WERI-Rb-1 (cell line): ENCODE data around the gene KLHL26.

ENCODE experiments used
- DNase-seq: peaks from one replicate; pipeline ENCODE4 v3.0.0-alpha.2; 2020
- H3K27ac ChIP-seq: fragments of 250-450 bp; sonication (Bioruptor Pico); 2 replicates; pipeline ENCODE4 v1.5.1; 2020; ENCODE audit warnings: mild to moderate bottlenecking, moderate library complexity
- H3K27me3 ChIP-seq: fragments of 250-450 bp; sonication (Bioruptor Pico); 2 replicates; pipeline ENCODE4 v1.5.1; 2021; ENCODE audit warnings: mild to moderate bottlenecking, low read depth, moderate library complexity; ENCODE audit not compliant: insufficient read depth, severe bottlenecking
- H3K36me3 ChIP-seq: fragments of 250-450 bp; sonication (Bioruptor Pico); 2 replicates; pipeline ENCODE4 v1.5.1; 2020; ENCODE audit warnings: mild to moderate bottlenecking, moderate library complexity
- H3K4me3 ChIP-seq: 2 replicates; pipeline ENCODE4 v1.5.1; 2011; ENCODE audit warnings: low read depth, mild to moderate bottlenecking, control low read depth, low read length
- H3K9me3 ChIP-seq: fragments of 250-450 bp; sonication (Bioruptor Pico); 2 replicates; pipeline ENCODE4 v1.5.1; 2021; ENCODE audit warnings: mild to moderate bottlenecking, moderate library complexity; ENCODE audit not compliant: severe bottlenecking
- TF ChIP-seq, protein P1 (sequence below): IDR thresholded peaks from 2 replicates; pipeline ENCODE4 v1.5.1; 2011; ENCODE audit warnings: low read depth, mild to moderate bottlenecking, control low read depth, inconsistent platforms, low read length

The KLHL26 gene

GRCh38 chr19:18710996-18711751 is 74.3 kb downstream of the KLHL26 start:
- no peak for DNase-seq
- TF ChIP-seq, protein P1, sequence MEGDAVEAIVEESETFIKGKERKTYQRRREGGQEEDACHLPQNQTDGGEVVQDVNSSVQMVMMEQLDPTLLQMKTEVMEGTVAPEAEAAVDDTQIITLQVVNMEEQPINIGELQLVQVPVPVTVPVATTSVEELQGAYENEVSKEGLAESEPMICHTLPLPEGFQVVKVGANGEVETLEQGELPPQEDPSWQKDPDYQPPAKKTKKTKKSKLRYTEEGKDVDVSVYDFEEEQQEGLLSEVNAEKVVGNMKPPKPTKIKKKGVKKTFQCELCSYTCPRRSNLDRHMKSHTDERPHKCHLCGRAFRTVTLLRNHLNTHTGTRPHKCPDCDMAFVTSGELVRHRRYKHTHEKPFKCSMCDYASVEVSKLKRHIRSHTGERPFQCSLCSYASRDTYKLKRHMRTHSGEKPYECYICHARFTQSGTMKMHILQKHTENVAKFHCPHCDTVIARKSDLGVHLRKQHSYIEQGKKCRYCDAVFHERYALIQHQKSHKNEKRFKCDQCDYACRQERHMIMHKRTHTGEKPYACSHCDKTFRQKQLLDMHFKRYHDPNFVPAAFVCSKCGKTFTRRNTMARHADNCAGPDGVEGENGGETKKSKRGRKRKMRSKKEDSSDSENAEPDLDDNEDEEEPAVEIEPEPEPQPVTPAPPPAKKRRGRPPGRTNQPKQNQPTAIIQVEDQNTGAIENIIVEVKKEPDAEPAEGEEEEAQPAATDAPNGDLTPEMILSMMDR, result no peak
- Histone ChIP-seq H3K27me3 (no peaks in the 10 kb centered on the region), H3K27ac (no peak overlapping the region), H3K36me3 (peaks cover 3% of the 10 kb centered on the region), H3K9me3 (no peaks in the 10 kb centered on the region), H3K4me3 (no peak overlapping the region)

DNA sequence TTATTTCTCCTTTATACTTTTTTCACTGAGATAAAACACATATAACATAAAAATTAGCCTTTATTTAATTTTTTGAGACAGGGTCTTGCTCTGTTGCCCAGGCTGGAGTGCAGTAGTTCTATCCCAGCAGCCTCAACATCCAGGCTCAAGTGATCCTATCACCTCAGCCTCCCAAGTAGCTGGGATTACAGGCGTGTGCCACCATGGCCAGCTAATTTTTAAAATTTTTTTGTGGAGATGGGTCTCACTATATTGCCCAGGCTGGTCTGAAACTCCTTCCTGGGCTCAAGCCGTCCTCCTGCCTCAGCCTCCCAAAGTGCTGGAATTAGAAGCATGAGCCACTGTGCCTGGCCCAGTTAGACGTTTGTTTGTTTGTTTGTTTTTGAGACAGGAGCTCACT is 75.1 kb downstream of the KLHL26 start:
- TF ChIP-seq, protein P1, result no peak
- Histone ChIP-seq H3K9me3 (no peaks in the 10 kb centered on the region), H3K36me3 (peaks cover 3% of the 10 kb centered on the region), H3K4me3 (no peak overlapping the region), H3K27ac (no peak overlapping the region), H3K27me3 (no peaks in the 10 kb centered on the region)
- no peak for DNase-seq

GRCh38 chr19:18712981-18713380 is 76.2 kb downstream of the KLHL26 start:
- DNase-seq, result no peak
- no peaks in the 10 kb centered on the region for H3K27me3 ChIP-seq
- H3K27ac ChIP-seq, result no peak overlapping the region
- TF ChIP-seq, protein P1, result no peak
- H3K4me3 ChIP-seq, result no peak overlapping the region
- H3K36me3 ChIP-seq, result peaks cover 3% of the 10 kb centered on the region
- H3K9me3 ChIP-seq, result no peaks in the 10 kb centered on the region

- Histone ChIP-seq H3K9me3 (no peaks in the 10 kb centered on the region), H3K27ac (no peak overlapping the region), H3K27me3 (no peaks in the 10 kb centered on the region), H3K4me3 (no peak overlapping the region), H3K36me3 (peaks cover 3% of the 10 kb centered on the region)
- DNase-seq, result no peak
- TF ChIP-seq, protein P1, result no peak
Observed at GRCh38 chr19:18713550-18714117, 76.8 kb downstream of the KLHL26 start.

GRCh38 chr19:18715416-18715815 is 78.6 kb downstream of the KLHL26 start:
- H3K36me3 ChIP-seq, result peaks cover 3% of the 10 kb centered on the region
- H3K27ac ChIP-seq, result no peak overlapping the region
- no peaks in the 10 kb centered on the region for H3K9me3 ChIP-seq
- DNase-seq, result no peak
- no peak overlapping the region for H3K4me3 ChIP-seq
- TF ChIP-seq, protein P1, result no peak
- no peaks in the 10 kb centered on the region for H3K27me3 ChIP-seq

DNA sequence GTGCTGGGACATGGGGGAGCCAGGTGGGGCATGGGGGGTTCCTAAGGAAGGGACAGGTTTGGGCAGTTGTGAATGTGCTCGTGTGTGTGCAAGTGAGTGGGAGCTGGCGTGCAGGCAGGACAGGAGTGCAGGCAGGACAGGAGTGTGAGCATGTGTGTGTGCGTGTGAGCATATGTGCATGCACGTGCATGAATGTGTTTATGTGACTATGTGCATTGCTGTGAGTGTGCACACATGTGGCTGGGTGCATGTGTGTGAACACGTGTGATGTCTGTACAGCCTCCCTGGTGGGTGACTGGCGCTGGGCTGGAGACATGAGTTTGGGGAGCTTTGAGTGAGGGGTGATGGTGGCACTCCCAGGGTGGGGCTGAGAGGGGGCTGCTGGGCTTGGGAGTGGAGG is 80.0 kb downstream of the KLHL26 start:
- TF ChIP-seq, protein P1, result no peak
- DNase-seq, result no peak
- Histone ChIP-seq H3K4me3 (no peak overlapping the region), H3K27ac (no peak overlapping the region), H3K9me3 (no peaks in the 10 kb centered on the region), H3K27me3 (no peaks in the 10 kb centered on the region), H3K36me3 (peaks cover 3% of the 10 kb centered on the region)
